HCT116 (cell line): ENCODE measurements around the gene ABHD16A. TPM values are rescaled to one million over a fixed set of nuclear protein-coding genes. Genes with fewer than 3 reads are reported as not detected.

Experiments used
- ATAC-seq: fragments of 200-7000 bp; cut with Tn5 transposase; 2 replicates; pipeline ENCODE4 v1.9.1; 2020; ENCODE audit warnings: mild to moderate bottlenecking, moderate library complexity
- BruUV-seq: library from RNA; stranded (reverse); fragments of 400-500 nt; replicated peaks from 2 replicates; lab custom pipeline; 2021; lab: Mats Ljungman, UMichigan
- CTCF ChIA-PET: fragments of 300-600 bp; sonication (Branson Sonifier 250); formaldehyde crosslinking; loops from one replicate; lab custom pipeline; 2021; ENCODE audit warnings: antibody characterized with exemption; lab: Charles Lee
- POLR2A ChIA-PET: fragments of 300-600, 350-600 bp; sonication (Branson Sonifier 250); formaldehyde crosslinking; loops from one replicate; lab custom pipeline; 2021; ENCODE audit warnings: antibody characterized with exemption; lab: Charles Lee
- RAD21 ChIA-PET, 2 experiments: fragments of 300-600 bp; sonication (Branson Sonifier 250); formaldehyde crosslinking; loops; one replicate each; lab custom pipeline; 2023; ENCODE audit warnings: low total read pairs in 2 of 2; ENCODE audit not compliant: uncharacterized antibody in 2 of 2, unreplicated experiment in 2 of 2, low non-redundant PET in 1 of 2; lab: Charles Lee
- DNase-seq: peaks from one replicate; pipeline ENCODE4 v3.0.0-alpha.2; 2010; ENCODE audit warnings: low read depth, low spot score
- H2AFZ ChIP-seq: fragments of 200-600 bp; shearing (Covaris generic), sonication (generic); 2 replicates; pipeline ENCODE4 v1.6.1; 2017; ENCODE audit warnings: low read depth, mixed run types, mixed read lengths, antibody characterized with exemption, low read length; ENCODE audit not compliant: poor library complexity, severe bottlenecking
- H3K27ac ChIP-seq: 2 replicates; pipeline ENCODE4 v1.5.1; 2012; ENCODE audit warnings: low read depth, low read length
- H3K27me3 ChIP-seq: fragments of 200-600 bp; sonication (generic); 2 replicates; pipeline ENCODE4 v1.6.1; 2016; ENCODE audit warnings: mixed run types, low read length, mixed read lengths; ENCODE audit not compliant: insufficient read depth
- H3K36me3 ChIP-seq, 2 experiments: fragments of 200-500 bp in 1 of 2; fragments of 200-600 bp in 1 of 2; sonication (Bioruptor generic) in 1 of 2; sonication (generic) in 1 of 2; 2 replicates each; pipeline versions ENCODE4 v1.5.1 to v1.6.1; 2014 to 2016; ENCODE audit warnings: low read length in 2 of 2, inconsistent platforms in 1 of 2, mixed read lengths in 1 of 2, mixed run types in 1 of 2; ENCODE audit not compliant: insufficient read depth in 2 of 2, control insufficient read depth in 1 of 2
- H3K4me1 ChIP-seq, 2 experiments: fragments of 200-600 bp in 1 of 2; sonication (generic) in 1 of 2; 2 replicates each; pipeline versions ENCODE4 v1.5.1 to v1.6.1; 2012 to 2017; ENCODE audit warnings: low read length in 2 of 2, inconsistent platforms in 1 of 2, mild to moderate bottlenecking in 1 of 2, mixed read lengths in 1 of 2, mixed run types in 1 of 2, moderate library complexity in 1 of 2; ENCODE audit not compliant: insufficient read depth in 2 of 2, control insufficient read depth in 1 of 2
- H3K4me2 ChIP-seq: fragments of 200-600 bp; sonication (generic); 2 replicates; pipeline ENCODE4 v1.6.1; 2017; ENCODE audit warnings: mixed run types, low read length, mixed read lengths
- H3K4me3 ChIP-seq, 2 experiments: fragments of 200-600 bp in 1 of 2; sonication (generic) in 1 of 2; replicated peaks in 1 of 2; 2 replicates each; pipeline ENCODE4 v1.5.1; 2011 to 2016; ENCODE audit warnings: low read length in 2 of 2, control low read depth in 1 of 2, low read depth in 1 of 2, mild to moderate bottlenecking in 1 of 2, mixed read lengths in 1 of 2, mixed run types in 1 of 2
- H3K79me2 ChIP-seq: fragments of 200-600 bp; sonication (generic); 2 replicates; pipeline ENCODE4 v1.6.1; 2017; ENCODE audit warnings: mild to moderate bottlenecking, mixed run types, low read length, moderate library complexity, mixed read lengths; ENCODE audit not compliant: insufficient read depth
- H3K9ac ChIP-seq: fragments of 200-600 bp; sonication (generic); 2 replicates; pipeline ENCODE4 v1.6.1; 2016; ENCODE audit warnings: low read length, mixed read lengths
- H3K9me2 ChIP-seq: fragments of 200-600 bp; sonication (generic), shearing (Covaris generic); 2 replicates; pipeline ENCODE4 v1.6.1; 2017; ENCODE audit warnings: mixed run types, mild to moderate bottlenecking, moderate library complexity; ENCODE audit not compliant: insufficient read depth
- H3K9me3 ChIP-seq, 2 experiments: fragments of 200-500 bp in 1 of 2; fragments of 200-600 bp in 1 of 2; sonication (Bioruptor generic) in 1 of 2; sonication (generic) in 1 of 2; 2 replicates each; pipeline ENCODE4 v1.6.1; 2014 to 2017; ENCODE audit warnings: low read length in 2 of 2, mixed read lengths in 2 of 2, inconsistent platforms in 1 of 2, low read depth in 1 of 2, mild to moderate bottlenecking in 1 of 2, mixed run types in 1 of 2, moderate library complexity in 1 of 2; ENCODE audit not compliant: control insufficient read depth in 1 of 2, insufficient read depth in 1 of 2
- H4K20me1 ChIP-seq: fragments of 200-600 bp; sonication (generic), shearing (Covaris generic); 2 replicates; pipeline ENCODE4 v1.6.1; 2017; ENCODE audit warnings: mixed run types, mild to moderate bottlenecking, moderate library complexity; ENCODE audit not compliant: insufficient read depth
- ELF1 ChIP-seq: IDR thresholded peaks from 2 replicates; pipeline ENCODE4 v1.6.1; 2012; ENCODE audit warnings: low read depth, borderline replicate concordance
- JUND ChIP-seq: IDR thresholded peaks from 2 replicates; pipeline ENCODE4 v1.6.1; 2012
- RAD21 ChIP-seq: IDR thresholded peaks from 2 replicates; pipeline ENCODE4 v1.6.1; 2012; ENCODE audit warnings: low read depth, mild to moderate bottlenecking
- REST ChIP-seq: IDR thresholded peaks from 2 replicates; pipeline ENCODE4 v1.6.1; 2012; ENCODE audit warnings: low read depth
- SRF ChIP-seq: IDR thresholded peaks from 2 replicates; pipeline ENCODE4 v1.6.1; 2012; ENCODE audit warnings: low read depth
- YY1 ChIP-seq: IDR thresholded peaks from 2 replicates; pipeline ENCODE4 v1.6.1; 2011; ENCODE audit warnings: low read length, low read depth, moderate library complexity, mild to moderate bottlenecking; ENCODE audit not compliant: insufficient replicate concordance; ENCODE audit errors: extremely low read depth
- ZBTB33 ChIP-seq: IDR thresholded peaks from 2 replicates; pipeline ENCODE4 v1.6.1; 2011; ENCODE audit warnings: mild to moderate bottlenecking, low read length, moderate library complexity; ENCODE audit not compliant: insufficient replicate concordance; ENCODE audit errors: extremely low read depth
- intact Hi-C: fragments of 100-400 bp; cut with micrococcal nuclease; formaldehyde crosslinking; loops from 2 replicates; pipeline ENCODE4 v1.10.0; 2022
- total RNA-seq: library from RNA; stranded (reverse); gene quantifications from one replicate; pipeline ENCODE4 v1.2.1, GENCODE V29; 2021; ENCODE audit not compliant: unreplicated experiment

Gene ABHD16A
- total RNA-seq, 1 experiment from 2014 or later: 32.4 TPM

- TF ChIP-seq ZBTB33 (no peak), RAD21 (no peak), ELF1 (no peak), JUND (no peak)
These were observed 35.2 kb upstream of the ABHD16A start (continued) for GRCh38 chr6:31737991-31738979.

- intact Hi-C loops: loop anchor here (5.0 kb wide), 2 partner anchors 70 to 95 kb away; partner anchors contain the start of genes CSNK2B and LY6G5B
- DNase-seq (no peak), ATAC-seq (no peak)
- H3K9ac ChIP-seq: peak overlapping the region; percentile 82
- H4K20me1 ChIP-seq: no peaks in the 10 kb centered on the region; the same call in 1 of the 2 replicates
- CTCF ChIA-PET: interaction anchor here (1.1 to 3.6 kb wide), 5 partner anchors 8 to 73 kb away, joined by 4 to 25 read pairs (median 9); partner anchors contain the start of genes DDAH2, GPANK1 and LY6G5C
- peaks cover 41 to 67% of the 10 kb centered on the region in 2 experiments for H3K4me1 ChIP-seq
- no TSS peak for BruUV-seq
- peak overlapping the region; percentile 37 to 92 for H3K4me3 ChIP-seq
- H3K79me2 ChIP-seq: peaks cover 60% of the 10 kb centered on the region
- H3K27me3 ChIP-seq: no peaks in the 10 kb centered on the region
- no peak overlapping the region for H2AFZ ChIP-seq
- H3K9me3 ChIP-seq: no peaks in the 10 kb centered on the region
- H3K9me2 ChIP-seq: no peaks in the 10 kb centered on the region
- H3K36me3 ChIP-seq: peaks cover 20 to 28% of the 10 kb centered on the region in 2 experiments
- peak overlapping the region; percentile 83 for H3K4me2 ChIP-seq
- TF ChIP-seq ZBTB33 (no peak), YY1 (no peak), JUND (no peak), REST (no peak), ELF1 (no peak), SRF (no peak)
- RAD21 ChIA-PET: no interaction called here
- POLR2A ChIA-PET: interaction anchor here (0.6 to 4.3 kb wide), 12 partner anchors 15 to 196 kb away, joined by 3 to 21 read pairs (median 4); partner anchors contain the start of genes ABHD16A, CSNK2B, DDX39B and GPANK1
- peak overlapping the region; percentile 90 for H3K27ac ChIP-seq
These were observed 34.3 kb upstream of the ABHD16A start for GRCh38 chr6:31737315-31737990.
